ENCODE data around the gene NFKB2. TPM values are rescaled to one million over a fixed set of nuclear protein-coding genes. Genes with fewer than 3 reads are reported as not detected.
A peak's percentile ranks its signal among the peaks of the same experiment; 100 is the strongest.

NFKB2 gene
- total and polyA plus RNA-seq, 2 donors (not counting 1 experiment from before 2014, with no cell fraction given), result 7.6 to 23.3 TPM

- no peaks in the 10 kb centered on the region for H3K36me3 ChIP-seq (ENCODE audit: control insufficient read depth, insufficient read depth, low read length)
- H3K9me3 ChIP-seq (ENCODE audit: control insufficient read depth, insufficient read depth, low read depth, low read length), result no peaks in the 10 kb centered on the region
- peak overlapping the region; percentile 98 for H3K4me2 ChIP-seq (ENCODE audit: extremely low read depth, insufficient read depth, low read length)
- peak overlapping the region; percentile 74 for H3K9ac ChIP-seq (ENCODE audit: insufficient read depth, low read length)
- H3K79me2 ChIP-seq (ENCODE audit: control insufficient read depth, insufficient read depth, low read length), result peaks cover 7% of the 10 kb centered on the region
- TF ChIP-seq CTCF (conservative IDR thresholded peaks at IDR 0.05 in 1 of 2, IDR thresholded peaks at IDR 0.05 in 1 of 2; ENCODE audit: low read depth in 1 of 2, low read length in 2 of 2) (no peak), EZH2 (IDR thresholded peaks at IDR 0.05; ENCODE audit: low read length, missing control alignments) (no peak)
- peak overlapping the region; percentile 71 for H3K27ac ChIP-seq (ENCODE audit: insufficient read depth, low read length)
- DNase-seq (ENCODE audit: low read depth in 2 of 2), result peak; percentile 27 to 51
- H3K4me3 ChIP-seq (replicated peaks in 1 of 4; ENCODE audit: control extremely low read depth in 1 of 4, insufficient read depth in 1 of 4, low read depth in 3 of 4, low read length in 4 of 4), result peak overlapping the region; percentile 59 to 86 (median 71)
- peaks cover 11% of the 10 kb centered on the region for H3K4me1 ChIP-seq (ENCODE audit: control insufficient read depth, extremely low read depth, insufficient read depth, low read length)
- H3K27me3 ChIP-seq (ENCODE audit: control insufficient read depth, insufficient read depth, low read length), result no peaks in the 10 kb centered on the region
- H4K20me1 ChIP-seq (ENCODE audit: control insufficient read depth, extremely low read depth, insufficient read depth, low read length), result no peaks in the 10 kb centered on the region
- H2AFZ ChIP-seq (ENCODE audit: low read length), result peak overlapping the region; percentile 76
These were observed 36.1 kb downstream of the NFKB2 start for GRCh38 chr10:102431452-102432124.

- H3K9me3 ChIP-seq (ENCODE audit: control insufficient read depth, insufficient read depth, low read depth, low read length), result no peaks in the 10 kb centered on the region
- H3K4me2 ChIP-seq (ENCODE audit: extremely low read depth, insufficient read depth, low read length), result peak within 1 kb of the TSS; percentile 98
- peaks cover 11% of the 10 kb centered on the region for H3K4me1 ChIP-seq (ENCODE audit: control insufficient read depth, extremely low read depth, insufficient read depth, low read length)
- H4K20me1 ChIP-seq (ENCODE audit: control insufficient read depth, extremely low read depth, insufficient read depth, low read length), result no peaks in the 10 kb centered on the region
- TF ChIP-seq EZH2 (IDR thresholded peaks at IDR 0.05; ENCODE audit: low read length, missing control alignments) (no peak), CTCF (conservative IDR thresholded peaks at IDR 0.05 in 1 of 2, IDR thresholded peaks at IDR 0.05 in 1 of 2; ENCODE audit: low read depth in 1 of 2, low read length in 2 of 2) (no peak)
- peak; percentile 96 for DNase-seq (ENCODE audit: low read depth in 2 of 2)
- peaks cover 7% of the 10 kb centered on the region for H3K79me2 ChIP-seq (ENCODE audit: control insufficient read depth, insufficient read depth, low read length)
- peak within 1 kb of the TSS; percentile 59 to 86 (median 71) for H3K4me3 ChIP-seq (replicated peaks in 1 of 4; ENCODE audit: control extremely low read depth in 1 of 4, insufficient read depth in 1 of 4, low read depth in 3 of 4, low read length in 4 of 4)
- H3K27ac ChIP-seq (ENCODE audit: insufficient read depth, low read length), result peak within 1 kb of the TSS; percentile 71
- peak within 1 kb of the TSS; percentile 74 for H3K9ac ChIP-seq (ENCODE audit: insufficient read depth, low read length)
- no peaks in the 10 kb centered on the region for H3K36me3 ChIP-seq (ENCODE audit: control insufficient read depth, insufficient read depth, low read length)
- H3K27me3 ChIP-seq (ENCODE audit: control insufficient read depth, insufficient read depth, low read length), result no peaks in the 10 kb centered on the region
- H2AFZ ChIP-seq (ENCODE audit: low read length), result peak within 1 kb of the TSS; percentile 76
These were observed 36.9 kb downstream of the NFKB2 start, which contains the start of gene CUEDC2 for GRCh38 chr10:102432162-102432950. CUEDC2 (minus strand) TSS chr10:102432574; CDS start chr10:102425188, 7,386 bp downstream.

- H4K20me1 ChIP-seq (ENCODE audit: control insufficient read depth, extremely low read depth, insufficient read depth, low read length), result no peaks in the 10 kb centered on the region
- no peak overlapping the region for H3K4me3 ChIP-seq (replicated peaks in 1 of 4; ENCODE audit: control extremely low read depth in 1 of 4, insufficient read depth in 1 of 4, low read depth in 3 of 4, low read length in 4 of 4)
- no peaks in the 10 kb centered on the region for H3K36me3 ChIP-seq (ENCODE audit: control insufficient read depth, insufficient read depth, low read length)
- no peaks in the 10 kb centered on the region for H3K9me3 ChIP-seq (ENCODE audit: control insufficient read depth, insufficient read depth, low read depth, low read length)
- peaks cover 7% of the 10 kb centered on the region for H3K79me2 ChIP-seq (ENCODE audit: control insufficient read depth, insufficient read depth, low read length)
- H3K9ac ChIP-seq (ENCODE audit: insufficient read depth, low read length), result no peak overlapping the region
- TF ChIP-seq EZH2 (IDR thresholded peaks at IDR 0.05; ENCODE audit: low read length, missing control alignments) (no peak), CTCF (conservative IDR thresholded peaks at IDR 0.05 in 1 of 2, IDR thresholded peaks at IDR 0.05 in 1 of 2; ENCODE audit: low read depth in 1 of 2, low read length in 2 of 2) (no peak)
- no peak overlapping the region for H3K27ac ChIP-seq (ENCODE audit: insufficient read depth, low read length)
- H2AFZ ChIP-seq (ENCODE audit: low read length), result no peak overlapping the region
- no peak for DNase-seq (ENCODE audit: low read depth in 2 of 2)
- no peak overlapping the region for H3K4me2 ChIP-seq (ENCODE audit: extremely low read depth, insufficient read depth, low read length)
- no peaks in the 10 kb centered on the region for H3K27me3 ChIP-seq (ENCODE audit: control insufficient read depth, insufficient read depth, low read length)
- peaks cover 11% of the 10 kb centered on the region for H3K4me1 ChIP-seq (ENCODE audit: control insufficient read depth, extremely low read depth, insufficient read depth, low read length)
These were observed 38.1 kb downstream of the NFKB2 start for GRCh38 chr10:102433619-102434046.

Data from fibroblast of lung (primary cell).